GM12801 (cell line): Measurements from ENCODE around the gene TARBP1.

ENCODE experiments used
- CTCF ChIP-seq: IDR thresholded peaks from one replicate; pipeline ENCODE4 v1.5.1; 2011; ENCODE audit warnings: control low read depth; ENCODE audit not compliant: insufficient read length; ENCODE audit errors: extremely low read depth

Gene TARBP1

GRCh38 chr1:234434706-234435105, 44.3 kb downstream of the TARBP1 start:
- TF ChIP-seq CTCF, result no peak

GRCh38 chr1:234433563-234434285, 45.3 kb downstream of the TARBP1 start:
- TF ChIP-seq CTCF, result no peak

- TF ChIP-seq CTCF, result no peak
Observed at GRCh38 chr1:234431255-234431654, 47.7 kb downstream of the TARBP1 start.

- no peak for TF ChIP-seq CTCF
Observed at GRCh38 chr1:234430691-234431090, 48.3 kb downstream of the TARBP1 start.

- no peak for TF ChIP-seq CTCF
Observed at GRCh38 chr1:234429434-234429806, 49.6 kb downstream of the TARBP1 start.

GRCh38 chr1:234427950-234428646, 50.9 kb downstream of the TARBP1 start:
- no peak for TF ChIP-seq CTCF

- no peak for TF ChIP-seq CTCF
Observed at GRCh38 chr1:234413990-234414389, 65.0 kb downstream of the TARBP1 start.
